ENCODE results near the gene GPRC5C. TPM values are rescaled to one million over a fixed set of nuclear protein-coding genes. Genes with fewer than 3 reads are reported as not detected.
A peak's percentile ranks its signal among the peaks of the same experiment; 100 is the strongest.
"Not testable (repeated sequence)": the region's sequence is repeated elsewhere in the genome, so short reads cannot be mapped to it uniquely, and the experiment has no call there.

Gene GPRC5C
- polyA plus RNA-seq, 3 donors, result 92.3 to 121 (median 112) TPM

DNA sequence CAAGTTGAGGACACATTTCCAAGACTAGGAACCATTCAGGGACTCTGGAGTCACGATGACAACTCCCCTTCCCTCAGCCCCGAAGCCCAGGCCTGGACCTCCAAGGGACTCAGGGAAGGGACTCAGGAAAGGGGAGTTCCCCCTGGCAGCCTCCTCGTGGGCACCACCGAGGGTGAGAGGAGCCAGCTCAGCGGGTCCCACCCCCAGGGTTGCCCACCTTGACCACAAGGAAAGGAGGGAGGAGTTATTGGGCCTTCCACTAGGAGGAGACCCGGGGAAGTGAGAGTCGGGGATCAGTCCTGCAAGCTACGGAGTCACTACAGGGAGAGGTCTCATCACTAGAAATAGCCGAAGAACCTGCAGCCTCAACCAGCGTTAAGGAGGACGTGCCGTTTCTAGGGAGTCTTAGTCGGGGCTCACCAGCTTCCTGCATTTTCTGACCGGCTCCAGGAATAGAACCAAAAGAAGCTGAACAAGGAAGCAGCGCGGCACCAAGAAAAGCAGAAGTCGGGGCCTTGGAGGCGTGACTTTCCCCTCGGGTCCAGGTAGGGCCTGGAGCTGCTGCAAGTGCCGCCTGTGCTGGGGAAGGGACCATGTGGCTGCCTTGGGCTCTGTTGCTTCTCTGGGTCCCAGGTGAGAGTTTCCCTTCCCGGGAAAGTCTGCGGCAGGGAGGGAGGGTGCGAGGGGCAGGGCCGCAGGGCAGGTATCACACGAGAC is 34.4 kb downstream of the GPRC5C start, which contains the start of gene CD300A:
Gene CD300A, plus strand, starts transcription at position 524 of the 717 bp plus-strand sequence. Its CDS starts 70 bp downstream, at position 594.
- no peak for DNase-seq (ENCODE audit: low read depth in 3 of 3, low spot score in 2 of 3)

DNA sequence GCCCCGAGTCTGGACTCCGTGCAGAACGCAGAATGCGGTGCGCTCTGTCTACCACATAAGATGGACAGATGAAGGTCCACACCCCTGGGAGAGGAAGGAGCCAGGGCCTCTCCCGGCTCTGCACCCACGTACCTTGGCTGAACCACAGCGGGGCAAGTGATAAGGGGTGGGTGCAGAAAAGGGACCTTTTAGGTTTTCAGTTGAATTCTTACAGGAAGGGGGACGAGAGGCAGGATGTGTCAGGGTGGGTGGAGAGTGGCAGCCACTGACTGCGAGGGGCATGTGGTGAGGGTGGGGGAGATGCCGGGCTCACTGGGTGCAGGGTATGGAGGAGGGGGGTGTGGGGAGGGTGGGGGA is 34.9 kb downstream of the GPRC5C start:
- no peak for DNase-seq (ENCODE audit: low read depth in 3 of 3, low spot score in 2 of 3)

DNA sequence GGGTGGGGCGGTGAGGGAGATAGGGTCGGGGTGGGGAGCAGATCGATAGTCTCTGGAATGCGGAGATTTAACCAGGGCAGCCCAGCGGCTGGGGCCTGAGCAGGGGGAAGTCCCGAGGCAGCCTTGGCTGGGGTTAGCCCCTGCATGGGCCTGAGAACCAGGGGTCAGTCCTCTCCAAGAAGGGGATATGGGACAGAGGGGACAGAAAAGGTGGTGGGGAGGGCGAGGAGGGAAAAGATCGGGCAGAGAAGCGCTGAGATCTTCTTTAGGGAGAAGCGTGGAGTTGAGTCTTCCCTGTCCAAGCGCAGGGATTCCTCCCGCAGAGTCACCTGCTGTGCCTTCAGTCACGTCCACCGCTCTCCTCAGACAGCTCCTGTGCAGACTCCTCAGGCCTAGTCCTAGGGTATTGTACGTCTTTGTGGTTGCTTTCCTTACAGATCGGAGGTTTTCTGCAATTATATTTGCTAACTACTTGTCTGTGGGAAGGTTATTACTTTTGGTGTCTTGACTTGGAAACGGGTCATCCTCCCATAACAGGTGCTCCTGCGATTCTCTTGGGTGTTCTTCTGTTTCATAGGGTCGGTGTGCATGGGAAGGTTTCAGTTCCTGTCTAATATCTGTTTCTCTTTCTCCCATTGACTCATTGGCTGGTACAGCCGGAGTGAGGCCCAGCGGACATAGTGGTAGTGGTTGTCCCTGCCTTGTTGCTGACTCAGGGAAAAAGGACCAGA is 35.5 kb downstream of the GPRC5C start:
- no peak for DNase-seq (ENCODE audit: low read depth in 3 of 3, low spot score in 2 of 3)

DNA sequence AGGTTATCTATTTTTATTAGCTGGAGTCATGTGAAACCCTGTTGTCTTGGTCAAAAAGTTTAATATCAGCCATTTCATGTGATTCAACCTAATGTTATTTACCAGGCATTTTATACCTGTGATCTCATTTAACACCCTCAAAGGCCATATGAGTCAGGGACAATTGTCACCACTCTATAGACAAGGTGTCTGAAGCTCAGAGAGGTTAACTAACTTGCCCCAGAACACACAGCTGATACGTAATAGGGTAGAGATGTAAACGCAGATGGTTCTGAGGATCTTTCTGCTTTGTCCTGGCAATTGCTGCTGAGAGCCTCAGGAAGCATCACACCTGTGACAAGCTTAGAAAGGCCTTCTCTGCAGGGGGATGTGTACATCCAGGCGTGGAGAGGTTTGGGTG is 39.5 kb downstream of the GPRC5C start:
- no peak for DNase-seq (ENCODE audit: low read depth in 3 of 3, low spot score in 2 of 3)

DNA sequence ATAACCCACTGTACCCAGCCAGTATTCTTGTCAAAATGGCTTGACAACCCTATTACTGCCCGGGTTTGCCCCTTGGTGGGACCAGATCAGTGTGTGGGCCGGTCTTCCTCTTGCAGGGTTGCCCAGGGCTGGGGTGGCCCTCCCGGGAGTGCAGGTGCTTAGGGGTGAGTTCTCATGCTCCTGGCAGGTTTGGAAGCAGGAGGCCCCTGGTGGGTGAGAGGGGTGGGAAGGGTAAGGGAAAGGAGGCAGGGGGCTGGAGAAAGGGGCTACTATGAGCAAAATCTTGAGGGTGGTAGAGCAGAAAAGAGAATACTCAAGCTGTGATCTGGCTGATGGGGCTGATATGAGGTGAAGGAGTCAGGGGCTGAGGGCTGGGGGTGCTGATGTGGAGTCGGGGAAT is 41.0 kb downstream of the GPRC5C start:
- no peak for DNase-seq (ENCODE audit: low read depth in 3 of 3, low spot score in 2 of 3)

DNA sequence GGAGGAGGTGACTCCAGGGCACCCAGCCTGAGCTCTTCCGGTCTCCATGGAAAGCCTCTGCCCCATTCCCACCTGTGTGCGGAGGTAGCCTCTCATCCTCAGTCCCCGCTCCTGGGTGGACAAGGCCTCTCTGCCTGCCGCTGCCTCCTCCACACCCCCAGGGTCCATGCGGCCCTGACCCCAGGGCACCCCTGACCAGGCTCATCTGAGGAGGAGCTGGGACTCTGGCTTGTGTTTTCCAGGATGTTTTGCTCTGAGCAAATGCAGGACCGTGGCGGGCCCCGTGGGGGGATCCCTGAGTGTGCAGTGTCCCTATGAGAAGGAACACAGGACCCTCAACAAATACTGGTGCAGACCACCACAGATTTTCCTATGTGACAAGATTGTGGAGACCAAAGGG is 41.4 kb downstream of the GPRC5C start:
- DNase-seq (ENCODE audit: low read depth in 3 of 3, low spot score in 2 of 3), result no peak

DNA sequence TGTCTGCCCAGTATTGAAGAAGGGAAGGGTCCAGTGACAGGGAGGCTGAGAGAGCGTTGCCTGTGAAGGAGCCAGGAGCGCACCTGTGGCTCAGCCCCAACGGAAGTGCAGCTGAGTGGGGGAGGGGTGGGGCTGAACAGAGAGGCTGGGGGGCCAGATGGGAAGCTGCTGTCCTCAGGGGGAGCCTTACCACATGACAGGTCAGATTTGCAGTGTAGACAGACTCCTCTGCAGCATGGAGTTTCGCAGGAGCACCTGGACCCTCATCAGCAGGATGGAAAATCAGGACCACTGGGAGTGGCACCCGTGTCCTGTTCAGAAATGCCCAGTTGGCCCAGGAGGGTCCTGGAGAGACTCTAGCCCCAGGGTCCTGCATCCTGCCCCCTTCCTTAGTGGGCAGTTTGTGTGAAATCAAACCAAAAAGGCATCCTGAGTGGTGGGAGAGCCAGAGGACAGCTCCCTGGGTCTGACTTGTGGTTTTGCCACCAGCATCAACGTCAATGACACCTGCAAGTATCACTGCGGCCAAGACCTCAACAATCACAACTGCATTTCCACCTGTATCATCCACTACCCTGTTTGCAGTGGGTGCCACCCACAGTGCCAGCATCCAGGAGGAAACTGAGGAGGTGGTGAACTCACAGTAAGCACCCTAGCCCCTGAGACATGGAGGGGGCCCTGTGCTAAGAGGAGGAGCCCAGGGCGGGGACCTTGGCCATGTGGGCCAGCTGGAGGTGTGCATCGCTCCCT is 42.3 kb downstream of the GPRC5C start:
- DNase-seq (ENCODE audit: low read depth in 3 of 3, low spot score in 2 of 3), result no peak

DNA sequence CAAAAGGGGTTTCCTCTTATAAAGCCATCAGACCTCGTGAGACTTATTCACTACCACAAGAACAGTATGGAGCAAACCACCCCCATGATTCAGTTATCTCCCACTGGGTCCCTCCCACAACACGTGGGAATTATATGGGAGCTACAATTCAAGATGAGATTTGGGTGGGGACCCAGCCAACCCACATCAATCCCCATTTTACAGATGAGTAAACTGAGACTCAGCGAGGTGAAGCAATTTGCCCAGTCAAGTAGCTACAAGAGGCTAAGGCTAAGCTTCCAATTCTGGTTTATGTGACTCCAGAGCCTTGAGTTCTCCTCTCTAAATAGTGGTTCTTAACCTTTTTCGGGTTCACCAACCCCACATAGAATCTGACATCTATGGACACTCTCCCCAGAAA is 43.3 kb downstream of the GPRC5C start:
- DNase-seq (ENCODE audit: low read depth in 3 of 3, low spot score in 2 of 3), result no peak

DNA sequence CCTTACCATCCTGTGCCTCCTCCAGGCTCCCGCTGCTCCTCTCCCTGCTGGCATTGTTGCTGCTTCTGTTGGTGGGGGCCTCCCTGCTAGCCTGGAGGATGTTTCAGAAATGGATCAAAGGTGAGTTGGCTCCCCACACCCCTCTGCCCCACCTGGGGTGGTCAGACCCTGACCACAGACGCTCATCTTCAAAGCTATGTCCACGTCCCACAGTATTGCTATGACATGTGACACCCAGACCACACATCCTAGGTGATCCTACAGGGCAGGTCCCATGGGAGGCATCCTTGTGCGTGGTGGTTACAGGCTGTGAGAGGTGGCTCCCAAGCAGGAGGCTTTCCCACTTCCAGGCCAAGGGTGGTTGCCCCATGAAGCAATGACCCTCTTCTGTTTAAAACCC is 45.5 kb downstream of the GPRC5C start:
- DNase-seq (ENCODE audit: low read depth in 3 of 3, low spot score in 2 of 3), result no peak

DNA sequence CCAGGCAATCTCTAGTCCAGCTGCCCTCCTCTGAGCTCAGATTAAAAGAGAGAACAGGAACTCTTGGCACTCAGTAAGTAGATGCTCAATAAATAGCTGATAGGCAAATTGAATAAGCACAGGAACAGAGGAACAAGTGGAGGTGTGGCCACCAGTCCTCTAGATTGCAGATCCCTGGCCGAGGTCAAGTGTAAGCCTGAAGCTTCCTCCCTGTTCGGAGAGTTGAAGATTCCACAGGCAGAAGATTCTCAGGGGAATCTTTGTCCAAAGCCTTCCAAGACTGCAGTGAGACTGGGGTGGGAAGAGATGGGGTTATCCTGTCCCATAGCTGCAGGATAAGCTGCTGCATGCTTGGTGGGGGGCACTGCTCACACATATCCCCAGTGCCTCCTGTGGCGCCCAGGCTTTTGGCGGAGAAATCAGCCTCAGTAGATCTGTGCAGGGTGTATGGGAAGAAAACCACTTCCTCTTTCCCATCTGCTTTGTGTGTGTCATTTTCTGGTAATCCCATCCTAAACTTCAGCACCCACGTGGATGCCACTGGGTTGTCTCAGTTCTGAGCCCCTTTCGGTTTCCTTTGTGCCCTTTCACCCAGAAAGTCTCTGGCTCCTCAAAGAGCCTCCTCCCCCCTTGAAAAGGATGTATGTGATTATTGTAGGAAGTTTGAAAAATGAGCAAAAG is 46.7 kb downstream of the GPRC5C start:
- DNase-seq (ENCODE audit: low read depth in 3 of 3, low spot score in 2 of 3), result no peak

DNA sequence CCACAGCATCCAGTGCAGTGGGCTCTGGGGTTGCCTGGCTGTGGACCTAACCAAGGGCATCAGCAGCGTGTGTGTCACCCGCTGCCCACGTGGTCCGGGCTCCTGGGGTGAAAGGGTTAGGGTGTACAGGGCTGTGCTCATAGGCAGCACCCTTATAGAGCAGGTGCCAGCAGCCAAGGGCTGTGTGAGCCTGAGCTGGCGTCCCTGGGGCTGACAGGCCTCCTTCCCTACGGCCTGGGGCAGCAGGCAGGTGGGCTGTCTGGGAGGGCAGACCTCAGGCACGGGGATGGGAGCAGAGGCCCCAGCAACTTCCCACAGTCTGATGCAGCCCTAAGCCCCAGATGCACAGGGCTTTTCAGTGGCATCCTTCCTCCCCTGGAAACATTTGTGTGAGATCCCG is 48.4 kb downstream of the GPRC5C start:
- no peak for DNase-seq (ENCODE audit: low read depth in 3 of 3, low spot score in 2 of 3)

DNA sequence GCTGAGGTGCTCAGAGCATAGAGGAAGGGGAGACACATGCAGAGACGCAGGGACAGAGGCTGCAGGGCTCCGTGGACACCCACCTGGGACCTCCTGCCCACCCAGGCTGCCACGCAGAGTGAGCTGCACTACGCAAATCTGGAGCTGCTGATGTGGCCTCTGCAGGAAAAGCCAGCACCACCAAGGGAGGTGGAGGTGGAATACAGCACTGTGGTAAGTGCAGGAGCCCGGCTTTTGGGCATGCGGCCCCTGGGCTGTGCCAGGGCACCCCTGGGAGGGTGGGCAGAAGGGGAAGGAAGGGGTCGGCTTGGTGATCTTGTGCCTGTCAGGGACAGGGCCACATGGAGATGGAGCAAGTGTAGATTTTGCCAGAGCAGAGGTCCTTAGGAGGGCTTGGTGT is 49.7 kb downstream of the GPRC5C start:
- DNase-seq (ENCODE audit: low read depth in 3 of 3, low spot score in 2 of 3), result no peak

DNA sequence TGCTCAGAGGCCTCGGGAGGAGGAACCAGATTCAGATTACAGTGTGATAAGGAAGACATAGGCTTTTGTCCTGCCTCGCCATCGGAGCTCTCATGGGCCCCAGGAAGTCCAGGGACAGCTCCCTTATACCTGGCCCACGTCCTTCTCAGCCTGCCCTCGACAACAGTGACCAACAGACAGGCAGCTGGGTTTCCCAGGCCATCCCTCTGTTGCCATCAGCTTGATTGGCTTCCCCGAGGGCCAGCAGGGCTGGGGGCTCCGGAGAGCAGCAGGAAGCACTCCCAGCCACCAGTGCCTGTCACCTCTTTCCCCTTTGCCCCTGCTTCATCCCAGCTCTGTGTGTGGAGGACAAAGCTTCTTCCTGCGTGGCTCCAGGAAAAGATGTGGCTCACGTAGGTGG is 52.2 kb downstream of the GPRC5C start:
- no peak for DNase-seq (ENCODE audit: low read depth in 3 of 3, low spot score in 2 of 3)

DNA sequence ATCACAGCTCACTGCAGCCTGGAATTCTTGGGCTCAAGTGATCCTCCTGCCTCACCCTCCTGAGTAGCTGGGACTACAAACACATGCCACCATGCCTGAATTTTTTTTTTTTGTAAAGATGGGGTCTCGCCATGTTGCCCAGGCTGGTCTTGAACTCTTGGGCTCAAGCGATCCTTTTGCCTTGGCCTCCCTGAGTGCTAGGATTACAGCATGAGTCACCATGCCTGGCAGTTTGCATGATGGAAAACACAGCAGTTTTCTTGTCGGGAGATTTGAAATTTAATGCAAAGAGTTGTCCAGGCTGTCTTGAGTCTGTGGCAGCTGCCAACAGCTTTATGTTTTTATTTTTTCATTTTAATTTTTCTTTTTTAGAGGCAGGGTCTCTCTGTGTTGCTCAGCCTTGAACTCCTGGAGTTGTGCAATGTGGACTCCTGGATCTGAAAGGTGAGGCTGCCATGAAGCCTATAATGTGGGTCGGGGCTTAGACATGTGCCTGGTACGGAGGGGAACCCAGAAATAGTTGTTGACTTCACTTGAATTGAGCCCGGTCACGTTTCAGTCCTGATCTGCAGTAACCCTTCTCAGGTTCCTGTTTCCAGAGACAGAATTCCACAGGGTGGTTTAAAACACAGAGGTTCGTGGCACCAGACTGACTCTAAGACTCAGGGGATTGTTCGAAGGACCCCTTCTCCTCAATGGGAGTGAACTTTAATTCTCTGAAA is 53.3 kb downstream of the GPRC5C start:
- no peak for DNase-seq (ENCODE audit: low read depth in 3 of 3, low spot score in 2 of 3)

DNA sequence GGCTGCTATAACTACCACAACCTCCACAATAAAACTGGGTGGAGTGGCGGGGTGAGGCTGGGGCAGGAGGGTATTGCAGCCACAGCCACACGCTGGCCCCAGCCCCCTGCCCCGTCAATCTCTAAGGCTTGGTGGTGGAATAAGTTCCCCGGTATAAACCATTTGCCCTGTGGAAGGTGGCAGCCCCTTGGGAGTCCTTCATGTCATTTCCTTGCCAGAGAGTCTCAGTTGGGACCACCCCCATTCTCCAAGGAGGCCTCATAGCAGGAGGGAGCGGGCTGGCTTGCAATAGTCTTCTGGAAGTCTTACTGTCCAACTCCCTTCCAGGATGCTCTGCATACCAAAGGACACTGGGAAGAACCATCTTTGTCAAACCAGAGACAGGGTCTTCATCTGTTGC is 54.0 kb downstream of the GPRC5C start:
- DNase-seq (ENCODE audit: low read depth in 3 of 3, low spot score in 2 of 3), result no peak

DNA sequence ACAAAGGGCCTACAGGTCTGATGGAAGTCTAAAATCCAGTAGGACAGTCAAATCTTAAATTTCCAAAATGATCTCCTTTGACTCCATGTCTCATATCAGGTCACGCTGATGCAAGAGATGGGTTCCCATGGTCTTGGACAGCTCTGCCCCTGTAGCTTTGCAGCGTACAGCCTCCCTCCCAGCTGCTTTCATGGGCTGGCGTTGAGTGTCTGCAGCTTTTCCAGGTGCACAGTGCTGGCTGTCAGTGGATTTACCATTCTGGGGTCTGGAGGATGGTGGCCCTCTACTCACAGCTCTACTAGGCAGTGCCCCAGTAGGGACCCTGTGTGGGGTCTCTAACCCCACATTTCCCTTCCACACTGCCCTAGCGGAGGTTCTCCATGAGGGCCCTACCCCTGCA is 56.4 kb downstream of the GPRC5C start:
- DNase-seq (ENCODE audit: low read depth in 3 of 3, low spot score in 2 of 3), result not testable (repeated sequence)

DNA sequence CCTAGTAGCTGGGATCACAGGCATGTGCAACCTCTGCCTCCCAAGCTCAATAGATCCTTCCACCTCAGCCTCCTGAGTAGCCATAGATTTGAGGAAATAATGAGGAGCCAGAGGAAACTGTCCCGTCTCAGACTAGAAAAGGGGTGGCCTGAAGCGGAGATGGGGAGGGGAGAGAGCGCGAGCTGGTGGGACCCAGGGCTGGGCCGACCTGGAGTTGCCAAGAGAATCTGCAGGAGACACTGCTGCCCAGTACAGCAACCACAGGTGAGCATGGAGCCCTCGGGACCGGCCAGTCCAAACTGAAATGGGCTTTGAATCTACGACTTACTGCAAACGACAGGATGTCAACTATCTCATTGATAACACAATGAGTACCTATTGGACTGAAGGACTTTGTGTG is 58.8 kb downstream of the GPRC5C start:
- DNase-seq (ENCODE audit: low read depth in 3 of 3, low spot score in 2 of 3), result no peak

DNA sequence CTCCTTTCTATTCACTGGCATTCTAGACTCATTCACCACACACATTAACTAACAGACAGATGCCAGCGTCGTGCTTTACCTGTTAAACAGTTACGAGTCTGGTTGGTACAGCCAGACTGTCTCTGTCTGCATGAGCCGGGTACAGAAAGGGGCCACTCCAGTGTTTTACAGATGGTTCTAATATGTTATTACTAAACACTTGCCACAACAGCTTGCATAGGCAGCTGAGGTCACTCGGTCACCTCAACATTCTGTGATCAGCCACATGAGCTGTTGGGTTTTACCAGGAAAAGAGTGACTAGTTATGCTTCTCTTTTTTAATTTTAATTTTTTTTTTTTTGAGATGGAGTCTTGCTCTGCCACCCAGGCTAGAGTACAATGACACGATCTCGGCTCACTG is 59.7 kb downstream of the GPRC5C start:
- no peak for DNase-seq (ENCODE audit: low read depth in 3 of 3, low spot score in 2 of 3)

DNA sequence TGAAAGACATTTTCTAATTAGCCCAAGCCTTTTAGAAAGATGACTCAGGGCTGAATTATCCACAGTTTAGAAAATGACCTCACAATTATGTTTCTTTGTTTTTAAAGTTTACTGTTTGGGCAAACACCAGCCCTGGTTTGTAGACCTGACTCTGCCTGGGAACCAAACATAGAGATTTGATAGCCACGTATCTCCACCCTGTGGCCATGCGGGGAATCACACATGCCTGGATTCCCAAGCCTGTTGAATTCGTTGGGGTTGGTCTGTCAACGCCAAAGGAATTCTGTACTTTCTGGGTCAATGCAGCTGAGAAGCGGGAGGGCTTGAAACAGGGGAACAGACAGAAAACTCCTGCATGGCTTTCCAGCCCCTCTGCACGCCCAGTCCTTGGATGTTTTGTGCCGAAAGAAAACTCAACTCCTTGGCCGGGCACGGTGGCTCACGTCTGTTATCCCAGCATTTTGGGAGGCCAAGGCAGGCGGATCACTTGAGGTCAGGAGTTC is 61.5 kb downstream of the GPRC5C start:
- DNase-seq (ENCODE audit: low read depth in 3 of 3, low spot score in 2 of 3), result peak; percentile 40 to 63 (median 49)
